DMS 273 (cell line): Measurements from ENCODE around the gene ATG9B.

Experiments used
- DNase-seq: peaks from one replicate; lab custom pipeline; 2025; ENCODE audit not compliant: unreplicated experiment; lab: John Stamatoyannopoulos, UW

The ATG9B gene

GRCh38 chr7:151001546-151001945 lies 22.7 kb downstream of the ATG9B start:
- no peak for DNase-seq

GRCh38 chr7:151000897-151001495 lies 23.3 kb downstream of the ATG9B start:
- DNase-seq, result no peak

- DNase-seq, result no peak
These were observed 24.6 kb downstream of the ATG9B start for GRCh38 chr7:150999497-151000230.

- DNase-seq, result no peak
These were observed 25.3 kb downstream of the ATG9B start for GRCh38 chr7:150999001-150999400.

- no peak for DNase-seq
These were observed 26.0 kb downstream of the ATG9B start for GRCh38 chr7:150998341-150998740.

GRCh38 chr7:150997817-150998216 lies 26.5 kb downstream of the ATG9B start:
- DNase-seq, result no peak

GRCh38 chr7:150997075-150997511 lies 27.2 kb downstream of the ATG9B start:
- no peak for DNase-seq

GRCh38 chr7:150996376-150997074 lies 27.8 kb downstream of the ATG9B start:
- no peak for DNase-seq

GRCh38 chr7:150994838-150995510 lies 29.3 kb downstream of the ATG9B start:
- peak; percentile 75 for DNase-seq

- DNase-seq, result peak; percentile 65
These were observed 30.0 kb downstream of the ATG9B start for GRCh38 chr7:150994141-150994837.

GRCh38 chr7:150993511-150993910 lies 30.8 kb downstream of the ATG9B start:
- no peak for DNase-seq

- DNase-seq, result peak; percentile 85
These were observed 31.4 kb downstream of the ATG9B start for GRCh38 chr7:150992833-150993302.

GRCh38 chr7:150992051-150992640 lies 32.1 kb downstream of the ATG9B start:
- no peak for DNase-seq

GRCh38 chr7:150990416-150991186 lies 33.7 kb downstream of the ATG9B start, which contains the start of gene NOS3:
NOS3 (plus strand) TSS chr7:150991017; CDS start chr7:150993804, 2,787 bp downstream.
- DNase-seq, result no peak

- no peak for DNase-seq
These were observed 34.8 kb downstream of the ATG9B start for GRCh38 chr7:150989456-150989855.

GRCh38 chr7:150988230-150989226 lies 35.8 kb downstream of the ATG9B start:
- DNase-seq, result peak; percentile 92

GRCh38 chr7:150986556-150986955 lies 37.7 kb downstream of the ATG9B start:
- no peak for DNase-seq

- peak; percentile 90 for DNase-seq
These were observed 38.2 kb downstream of the ATG9B start for GRCh38 chr7:150986099-150986512.
